GM18519 (cell line): ENCODE measurements around the gene PRMT9.

Source experiments
- ATAC-seq: cut with Tn5 transposase; IDR thresholded peaks from one replicate; pipeline ENCODE4 v1.9.1; 2021; ENCODE audit warnings: mild to moderate bottlenecking, moderate library complexity; ENCODE audit not compliant: unreplicated experiment, low FRiP score

PRMT9 gene

DNA sequence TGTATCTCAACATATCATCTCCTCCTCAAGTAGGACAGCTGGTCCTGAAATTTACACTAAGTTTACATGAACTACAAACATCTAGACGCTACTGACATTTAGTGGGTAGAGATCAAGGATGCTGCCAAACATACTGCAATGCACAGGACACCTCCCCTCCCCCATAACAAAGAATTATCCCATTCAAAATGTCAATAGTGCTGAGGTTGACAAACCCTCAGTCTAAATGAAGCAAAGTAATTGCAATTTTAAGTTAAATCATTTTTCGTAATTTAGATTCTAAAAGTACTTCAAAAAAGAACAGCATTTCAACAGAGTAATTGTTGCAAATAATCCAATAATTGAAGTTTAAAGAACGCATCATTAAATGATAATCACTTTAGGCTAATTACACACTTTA, 1.2 kb downstream of the PRMT9 start:
- ATAC-seq: no peak

DNA sequence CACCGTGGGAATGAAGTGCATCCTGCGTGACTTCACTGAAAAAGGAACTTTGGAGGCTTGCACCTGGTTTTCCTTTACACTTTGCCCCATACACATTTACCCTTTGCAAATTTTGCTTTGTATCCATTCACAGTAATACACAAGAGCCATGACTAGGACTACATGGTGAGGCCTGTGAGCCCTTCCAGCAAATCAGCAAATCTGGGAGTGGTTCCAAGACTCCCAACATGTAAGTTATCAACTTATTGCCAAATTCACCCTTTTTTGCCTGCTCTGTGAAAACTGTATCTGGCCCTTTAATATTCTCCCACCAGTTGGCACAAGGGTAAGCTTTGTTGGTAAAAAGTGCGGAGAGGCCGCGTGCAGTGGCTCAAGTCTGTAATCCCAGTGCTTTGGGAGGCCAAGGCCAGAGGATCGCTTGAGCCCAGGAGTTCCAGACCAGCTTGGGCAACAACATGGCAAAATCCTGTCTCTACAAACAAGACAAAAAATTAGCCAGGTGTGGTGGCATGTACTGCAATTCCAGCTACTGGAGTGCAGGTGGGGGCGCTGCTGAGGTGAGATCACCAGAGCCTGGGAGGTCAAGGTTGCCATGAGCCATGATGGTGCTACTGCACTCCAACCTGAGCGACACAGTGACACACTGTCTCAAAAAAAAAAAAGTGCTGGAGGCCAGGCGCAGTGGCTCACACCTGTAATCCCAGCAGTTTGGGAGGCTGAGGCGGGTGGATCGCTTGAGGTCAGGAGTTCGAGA, 5.0 kb downstream of the PRMT9 start:
- ATAC-seq: no peak

DNA sequence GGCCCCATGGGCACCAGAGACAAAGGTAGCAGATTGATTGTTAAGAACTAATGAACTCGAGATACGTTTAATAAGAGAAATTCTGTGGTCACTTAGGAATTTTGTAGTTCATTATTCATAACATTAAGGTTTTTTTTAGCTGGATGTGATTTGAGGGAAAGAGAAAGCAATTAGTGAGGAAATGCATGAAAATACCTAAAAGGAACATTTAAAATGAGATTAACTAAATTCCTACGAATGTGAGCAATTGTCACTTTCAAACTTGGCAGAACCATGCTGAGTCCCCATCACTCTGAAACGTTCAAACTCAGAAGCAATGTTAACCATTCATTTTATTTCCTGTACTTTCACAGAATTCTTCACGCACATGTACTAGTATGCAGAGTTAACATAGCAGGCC, 5.9 kb downstream of the PRMT9 start:
- no peak for ATAC-seq

DNA sequence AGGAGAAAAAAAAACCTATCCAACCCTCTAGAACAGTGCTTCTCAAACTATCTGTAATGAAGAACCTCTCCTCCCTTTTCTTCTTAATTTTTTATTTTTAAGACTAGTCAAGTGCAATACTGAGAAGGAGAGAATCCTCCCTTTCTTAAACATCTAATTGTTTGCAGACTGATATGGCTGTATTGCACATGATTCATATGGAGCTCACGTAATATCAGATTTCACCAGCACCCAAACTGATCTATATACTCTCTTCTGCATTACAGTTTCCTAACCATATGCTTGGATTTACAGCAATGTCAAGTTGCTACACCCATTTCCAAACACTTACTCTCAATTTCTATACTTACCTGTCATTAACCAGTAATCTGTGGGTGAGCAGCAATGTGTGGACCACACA, 9.5 kb downstream of the PRMT9 start:
- ATAC-seq: no peak

DNA sequence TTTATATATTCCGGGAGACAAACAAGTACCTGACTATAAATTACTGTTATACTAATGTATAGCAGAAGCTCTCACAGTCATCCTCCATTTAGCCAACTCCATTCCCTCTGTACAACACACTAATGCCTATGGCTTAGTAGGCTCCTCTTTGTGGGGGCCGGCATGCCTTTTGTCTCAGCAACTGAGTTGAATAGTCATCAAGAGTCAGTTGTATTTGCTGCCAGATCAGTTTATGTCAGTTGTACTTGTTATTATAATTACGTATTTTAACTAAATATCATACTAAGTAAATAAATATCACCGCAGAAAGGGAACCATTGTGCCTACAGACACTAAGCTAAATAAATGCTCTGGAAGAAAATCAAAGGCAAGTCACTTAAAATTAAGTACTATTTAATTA, 9.9 kb downstream of the PRMT9 start:
- ATAC-seq: no peak

- no peak for ATAC-seq
Observed at GRCh38 chr4:147658501-147658900, 25.5 kb downstream of the PRMT9 start.

DNA sequence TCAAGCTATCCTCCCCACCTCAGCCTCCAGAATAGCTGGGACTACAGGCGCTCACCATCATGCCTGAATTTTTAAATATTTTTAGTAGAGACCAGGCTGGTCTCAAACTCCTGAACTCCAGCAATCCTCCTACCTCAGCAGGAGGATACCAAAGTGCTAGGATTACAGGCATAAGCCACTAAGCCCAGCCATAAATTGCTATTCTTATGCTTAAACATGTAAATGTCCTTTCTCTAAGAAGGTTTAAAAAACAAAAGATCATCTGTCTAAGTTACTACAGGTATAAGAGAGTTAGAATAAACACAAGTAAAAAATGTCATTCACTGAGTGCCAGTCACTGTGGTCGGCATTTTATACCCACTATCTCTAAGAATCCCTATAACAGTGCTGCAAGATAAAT, 28.3 kb downstream of the PRMT9 start:
- no peak for ATAC-seq

GRCh38 chr4:147651563-147651962, 32.4 kb downstream of the PRMT9 start:
- ATAC-seq: no peak

DNA sequence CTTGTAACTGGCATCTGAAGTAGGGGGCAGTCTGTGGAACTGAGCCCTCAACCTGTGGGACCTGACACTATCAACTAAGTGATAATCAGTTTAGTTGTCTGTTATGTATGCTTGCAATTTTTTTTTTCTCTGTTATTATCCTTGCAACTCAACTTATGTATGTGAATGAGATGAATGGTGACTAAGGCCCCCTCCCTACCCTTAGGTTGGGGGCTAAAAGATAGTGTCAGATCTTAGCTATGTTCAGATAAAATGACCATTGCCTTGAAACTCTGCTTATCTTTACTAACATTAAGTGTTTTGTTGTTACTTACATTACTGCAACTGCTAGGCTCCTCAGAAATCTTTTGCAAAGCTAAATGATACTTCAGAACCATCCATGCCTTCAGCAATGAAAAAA, 35.3 kb downstream of the PRMT9 start:
- no peak for ATAC-seq

DNA sequence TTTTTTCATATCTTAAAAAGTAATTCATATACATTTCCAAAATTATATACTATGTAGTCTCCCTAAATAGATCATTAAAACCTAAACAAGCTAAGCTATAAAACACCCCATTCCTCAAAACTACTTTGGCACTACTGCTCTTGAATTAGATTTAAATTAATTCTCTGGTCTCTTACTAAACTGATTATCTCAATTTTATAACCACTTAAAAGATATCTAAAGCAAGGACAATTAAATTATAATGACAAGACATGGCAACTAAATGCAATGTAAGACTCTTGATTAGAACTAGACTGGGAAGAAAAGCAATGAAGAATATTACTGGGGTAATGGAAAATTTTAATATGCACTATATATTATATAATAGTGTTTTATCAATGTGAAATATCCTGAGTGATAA, 38.9 kb downstream of the PRMT9 start:
- ATAC-seq: no peak

DNA sequence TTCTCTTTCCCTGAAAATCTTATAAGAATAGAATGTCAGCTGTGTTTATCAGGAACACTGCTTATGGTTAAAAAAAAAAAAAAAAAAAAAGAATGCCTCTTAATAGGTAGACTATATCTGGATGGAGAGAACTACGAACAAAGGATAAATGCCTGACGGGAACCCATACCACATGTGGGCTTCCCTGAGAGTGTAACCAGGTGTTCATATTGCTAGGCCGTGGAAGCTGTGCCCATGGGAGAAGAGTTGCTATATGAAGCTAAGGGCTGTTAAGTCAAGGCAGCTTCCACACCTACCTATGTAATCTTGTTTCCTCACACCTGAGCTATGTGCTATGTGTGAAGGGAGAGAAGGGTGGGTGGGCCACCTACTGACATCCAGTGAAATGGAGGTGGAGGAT, 39.5 kb downstream of the PRMT9 start:
- no peak for ATAC-seq

DNA sequence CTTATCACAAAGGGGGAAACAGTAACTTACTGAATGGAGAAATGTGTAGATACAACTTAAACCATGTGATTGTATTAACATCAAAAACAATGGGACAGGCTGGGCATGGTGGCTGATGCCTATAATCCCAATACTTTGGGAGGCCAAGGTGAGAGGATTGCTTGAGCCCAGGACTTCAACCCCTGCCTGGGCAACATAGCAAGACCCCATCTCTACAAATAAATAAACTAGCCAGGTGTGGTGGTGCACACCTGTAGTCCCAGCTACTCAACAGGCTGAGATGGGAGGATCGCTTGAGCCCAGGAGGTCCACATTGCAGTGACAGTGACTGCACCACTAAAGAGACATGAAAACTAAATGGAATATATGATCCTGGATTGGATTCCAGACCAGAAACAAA, 40.3 kb downstream of the PRMT9 start:
- ATAC-seq: no peak

DNA sequence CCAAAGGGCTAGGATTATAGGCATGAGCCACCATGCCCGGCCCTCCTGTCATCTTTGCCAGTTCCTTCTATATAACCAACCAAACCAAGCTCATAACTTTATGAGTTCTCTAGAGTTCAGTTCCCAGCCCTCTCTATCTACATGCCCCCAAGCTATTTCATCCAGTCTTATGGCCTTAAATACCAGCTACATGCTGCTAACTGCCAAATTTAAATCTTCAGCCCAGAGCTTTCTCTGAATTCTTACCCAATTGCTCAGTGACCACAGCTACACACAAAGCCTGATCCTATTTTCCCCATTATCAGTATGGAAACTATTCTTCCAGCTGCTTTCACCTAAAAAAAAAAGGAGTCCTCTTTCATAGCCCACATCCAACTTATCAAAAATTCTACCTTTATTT, 43.6 kb downstream of the PRMT9 start:
- ATAC-seq: no peak

DNA sequence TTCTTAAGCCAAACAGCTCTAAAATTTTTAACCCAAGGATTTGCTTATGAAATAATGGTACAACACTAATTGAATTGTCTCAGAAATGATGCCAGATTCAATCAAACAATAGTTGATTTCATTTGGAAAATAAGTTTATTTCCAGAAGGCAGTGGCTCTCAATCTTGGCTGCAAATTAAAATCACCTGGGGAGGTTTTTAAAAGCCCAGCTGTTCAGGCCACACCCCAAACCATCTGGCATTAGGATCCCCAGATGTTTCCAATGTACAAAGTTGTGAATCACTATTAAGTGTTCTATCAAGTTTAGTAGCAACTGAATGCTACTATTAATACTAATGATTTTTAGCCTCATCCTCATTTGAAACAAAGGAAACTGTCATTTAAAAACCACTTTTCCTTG, 44.6 kb downstream of the PRMT9 start:
- ATAC-seq: no peak

DNA sequence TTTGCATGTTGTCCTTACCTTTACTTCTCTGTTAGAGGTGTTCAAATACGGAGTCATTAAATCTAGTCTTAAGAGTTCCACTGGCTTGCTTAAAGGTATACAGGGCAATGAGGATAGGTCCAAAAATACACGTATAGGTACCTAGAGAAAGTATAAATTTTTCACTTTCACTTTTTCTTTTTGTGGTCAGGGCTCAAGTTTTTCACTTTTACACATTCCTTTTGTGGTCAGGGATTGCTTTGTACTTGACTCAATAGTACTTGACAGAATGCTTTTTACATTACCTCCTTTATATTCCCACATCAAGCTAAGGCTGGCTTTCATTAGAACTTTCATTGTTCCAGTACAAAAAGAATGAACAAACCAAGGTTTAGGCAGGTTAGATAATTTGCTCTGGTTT, 45.0 kb downstream of the PRMT9 start:
- peak; percentile 66 for ATAC-seq

DNA sequence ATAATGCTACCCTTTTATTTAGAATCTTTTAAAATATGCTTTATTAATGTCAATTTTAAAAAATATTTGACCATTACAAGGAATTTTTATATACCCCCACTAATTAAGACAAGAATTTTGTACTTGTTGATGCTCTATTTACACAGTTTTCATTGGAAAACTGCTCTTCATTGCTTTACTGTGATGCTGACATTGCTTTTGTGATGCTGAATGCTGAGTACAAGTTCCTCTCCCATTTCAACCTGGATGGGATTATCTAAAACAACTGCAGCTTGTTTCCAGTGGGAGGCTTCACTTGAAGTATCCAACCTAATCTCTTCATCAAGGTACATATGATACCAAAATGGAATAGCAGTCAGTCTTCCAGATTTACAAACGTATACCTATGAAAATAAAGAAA, 45.6 kb downstream of the PRMT9 start:
- no peak for ATAC-seq

DNA sequence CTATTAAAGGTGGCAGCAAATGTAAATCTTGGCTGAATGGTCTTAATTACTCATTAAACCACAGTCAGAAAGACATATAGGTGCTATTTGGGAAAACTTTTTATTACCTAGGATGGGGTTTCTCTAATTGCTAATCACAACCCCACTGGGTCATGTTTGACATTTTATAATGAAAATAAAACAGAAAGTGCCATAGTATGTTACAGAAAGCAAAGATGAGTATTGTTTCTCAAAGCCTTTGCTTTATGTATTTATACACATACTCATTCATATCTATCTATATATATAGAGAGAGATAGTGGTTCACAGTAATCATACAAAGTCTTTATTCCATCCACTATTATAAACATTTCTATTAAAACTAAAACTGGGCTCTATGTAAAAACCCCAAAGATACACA, 48.6 kb downstream of the PRMT9 start:
- ATAC-seq: no peak

DNA sequence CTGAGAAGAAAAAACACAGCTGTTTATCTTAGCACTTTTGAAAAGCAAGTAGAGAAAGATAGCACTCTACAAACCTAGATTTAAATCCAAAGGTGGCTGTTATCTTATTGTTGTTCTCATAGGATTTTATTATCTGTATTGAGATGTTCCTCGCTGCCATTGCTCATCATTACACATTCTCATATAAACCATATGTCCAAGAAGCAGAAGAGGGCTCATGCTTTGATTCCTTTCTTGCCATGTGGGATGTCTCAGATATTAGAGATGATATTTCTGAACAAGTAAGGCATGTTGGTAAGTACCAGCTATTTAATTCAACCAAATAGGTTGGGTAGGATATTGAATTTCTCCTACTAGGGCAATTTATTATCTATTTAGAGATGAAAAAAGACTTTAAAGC, 50.3 kb downstream of the PRMT9 start:
- no peak for ATAC-seq

DNA sequence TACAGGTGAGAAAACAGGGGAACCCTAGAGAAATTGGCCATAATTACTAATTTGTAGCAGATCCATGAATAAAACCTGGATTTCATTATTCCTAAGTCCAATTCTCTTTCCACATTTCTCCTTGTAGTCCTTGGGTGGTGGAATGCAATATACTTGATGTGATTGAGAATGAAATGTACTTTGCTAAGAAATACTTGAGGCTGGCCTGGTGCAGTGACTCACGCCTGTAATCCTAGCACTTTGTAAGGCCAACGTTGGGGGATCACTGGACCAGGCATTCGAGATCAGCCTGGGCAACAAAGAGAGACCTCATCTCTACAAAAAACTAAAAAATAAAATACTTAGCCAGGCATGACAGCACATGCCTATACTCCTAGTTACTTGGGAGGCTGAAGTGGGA, 50.9 kb downstream of the PRMT9 start:
- ATAC-seq: no peak

- ATAC-seq: no peak
Observed at GRCh38 chr4:147629783-147630730, 53.9 kb downstream of the PRMT9 start.

GRCh38 chr4:147628415-147628814, 55.5 kb downstream of the PRMT9 start:
- ATAC-seq: no peak

DNA sequence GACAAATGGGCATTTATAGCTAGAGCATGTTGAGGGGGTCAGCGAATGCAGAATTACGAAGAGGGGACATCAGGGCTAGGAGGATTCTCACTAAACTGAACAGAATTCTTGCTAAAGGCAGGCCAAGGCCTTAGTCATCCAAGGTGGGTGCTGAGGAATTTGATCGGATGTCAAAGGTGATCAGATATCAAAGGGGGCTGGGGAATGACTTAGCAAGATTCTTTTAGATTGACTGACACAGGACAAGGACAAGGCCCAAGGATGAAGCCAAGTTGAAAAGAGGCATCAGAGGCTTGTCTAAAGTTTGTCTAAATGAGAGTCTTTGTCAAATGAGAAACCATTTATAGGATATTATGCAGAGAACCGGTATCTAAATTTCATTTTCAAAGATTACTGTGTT, 57.1 kb downstream of the PRMT9 start:
- ATAC-seq: no peak
